GM12878 (cell line): ENCODE measurements around the gene MYO1D.

ENCODE experiments used
- ATF3 ChIP-seq: IDR thresholded peaks from 2 replicates; pipeline ENCODE4 v1.6.1; 2011; ENCODE audit warnings: low read depth, mild to moderate bottlenecking, low read length, moderate library complexity, borderline replicate concordance; ENCODE audit errors: extremely low read depth
- BHLHE40 ChIP-seq, 2 experiments: fragments of 450-650 bp in 1 of 2; IDR thresholded peaks; 2 replicates each; pipeline ENCODE4 v1.6.1; 2011 to 2017; ENCODE audit warnings: low read depth in 2 of 2, borderline replicate concordance in 1 of 2, improper control_type of control experiment in 1 of 2, low read length in 1 of 2, mild to moderate bottlenecking in 1 of 2
- CTCF ChIP-seq, 3 experiments: IDR thresholded peaks in 2 of 3; conservative IDR thresholded peaks in 1 of 3; 2 replicates each; pipeline ENCODE4 v1.5.1; 2011; ENCODE audit warnings: low read depth in 3 of 3, low read length in 3 of 3, mild to moderate bottlenecking in 3 of 3, control low read depth in 2 of 3, moderate library complexity in 2 of 3, inconsistent platforms in 1 of 3, mixed read lengths in 1 of 3; ENCODE audit not compliant: control insufficient read depth in 2 of 3, insufficient read depth in 1 of 3; ENCODE audit errors: extremely low read depth in 1 of 3
- ELK1 ChIP-seq: IDR thresholded peaks from 2 replicates; pipeline ENCODE4 v1.6.1; 2012; ENCODE audit warnings: low read depth, low read length, improper control_type of control experiment
- FOXK2 ChIP-seq: fragments of 450-650 bp; IDR thresholded peaks from 2 replicates; pipeline ENCODE4 v1.6.1; 2017; ENCODE audit warnings: mild to moderate bottlenecking, moderate library complexity
- KDM1A ChIP-seq: fragments of 200-600 bp; sonication (generic); IDR thresholded peaks from 2 replicates; pipeline ENCODE4 v1.6.1; 2016; ENCODE audit warnings: borderline replicate concordance
- POLR2A ChIP-seq: IDR thresholded peaks from 2 replicates; pipeline ENCODE4 v1.6.1; 2011; ENCODE audit warnings: low read depth, mild to moderate bottlenecking, low read length
- POLR2AphosphoS5 ChIP-seq: IDR thresholded peaks from 2 replicates; pipeline ENCODE4 v1.6.1; 2011; ENCODE audit warnings: mild to moderate bottlenecking, low read length, inconsistent platforms
- SMC3 ChIP-seq: IDR thresholded peaks from 2 replicates; pipeline ENCODE4 v1.6.1; 2011; ENCODE audit warnings: low read length, improper control_type of control experiment, borderline replicate concordance
- TCF7 ChIP-seq: IDR thresholded peaks from 2 replicates; pipeline ENCODE4 v1.6.1; 2014; ENCODE audit warnings: antibody characterized with exemption, borderline replicate concordance
- ZBTB11 ChIP-seq: fragments of 450-650 bp; formaldehyde crosslinking; IDR thresholded peaks from 2 replicates; pipeline ENCODE4 v1.5.0; 2022; ENCODE audit warnings: mild to moderate bottlenecking, missing genetic modification characterization
- ZBTB4 ChIP-seq: fragments of 450-650 bp; formaldehyde crosslinking; IDR thresholded peaks from 2 replicates; pipeline ENCODE4 v1.4.0; 2022; ENCODE audit warnings: mild to moderate bottlenecking, moderate library complexity

GRCh38 chr17:32795339-32795979 lies 81.5 kb downstream of the MYO1D start:
- no peak for TF ChIP-seq KDM1A
- TF ChIP-seq SMC3 = no peak
- TF ChIP-seq ZBTB4 (CRISPR knock-in tag) = no peak
- no peak for TF ChIP-seq POLR2A
- TF ChIP-seq CTCF (IDR thresholded peaks at IDR 0.05 in 2 of 3, conservative IDR thresholded peaks at IDR 0.05 in 1 of 3; ENCODE audit: control insufficient read depth in 2 of 3, extremely low read depth in 1 of 3, insufficient read depth in 1 of 3, low read depth in 3 of 3, low read length in 3 of 3) = no peak
- no peak for TF ChIP-seq ATF3
- no peak for TF ChIP-seq POLR2AphosphoS5
- TF ChIP-seq ZBTB11 (CRISPR knock-in tag) = no peak
- TF ChIP-seq TCF7 = no peak
- no peak for TF ChIP-seq BHLHE40 (IDR thresholded peaks at IDR 0.05; ENCODE audit: borderline replicate concordance in 1 of 2, low read depth in 2 of 2, low read length in 1 of 2)
- no peak for TF ChIP-seq FOXK2
- no peak for TF ChIP-seq ELK1
